SK-N-SH (cell line): ENCODE data around the gene RREB1. TPM values are rescaled to one million over a fixed set of nuclear protein-coding genes. Genes with fewer than 3 reads are reported as not detected.

Experiments
- CTCF ChIA-PET: fragments of 300-600, 350-600 bp; formaldehyde crosslinking; extraction: SDS; loops from one replicate; lab custom pipeline; 2021; lab: Yijun Ruan, JAX
- POLR2A ChIA-PET: fragments of 350-600 bp; sonication (Branson Sonifier 250); formaldehyde crosslinking; extraction: SDS; loops from one replicate; lab custom pipeline; 2020; ENCODE audit warnings: antibody characterized with exemption, inconsistent platforms; lab: Yijun Ruan, JAX
- DNase-seq: peaks from one replicate; pipeline ENCODE4 v3.0.0; 2012
- H2AFZ ChIP-seq: fragments of 200-600 bp; sonication (generic); 2 replicates; pipeline ENCODE4 v1.8.1; 2016; ENCODE audit warnings: antibody characterized with exemption, mild to moderate bottlenecking, low read depth
- H3F3A ChIP-seq: fragments of 200-600 bp; sonication (generic); replicated peaks from 2 replicates; pipeline ENCODE3; 2016; ENCODE audit warnings: antibody characterized with exemption, mild to moderate bottlenecking; ENCODE audit not compliant: insufficient read depth
- H3K27ac ChIP-seq, 2 experiments: fragments of 200-500 bp in 1 of 2; fragments of 200-600 bp in 1 of 2; sonication (Bioruptor generic) in 1 of 2; sonication (generic), shearing (Covaris generic) in 1 of 2; 2 replicates each; pipeline versions ENCODE4 v1.5.1 to v1.6.1; 2014 to 2016; ENCODE audit warnings: low read depth in 2 of 2, inconsistent platforms in 1 of 2, low read length in 1 of 2, mild to moderate bottlenecking in 1 of 2, mixed read lengths in 1 of 2
- H3K27me3 ChIP-seq: fragments of 200-600 bp; sonication (generic), shearing (Covaris generic); 2 replicates; pipeline ENCODE4 v1.6.1; 2016; ENCODE audit warnings: mixed run types; ENCODE audit not compliant: insufficient read depth
- H3K36me3 ChIP-seq, 2 experiments: fragments of 200-500 bp in 1 of 2; fragments of 200-600 bp in 1 of 2; sonication (Bioruptor generic) in 1 of 2; sonication (generic) in 1 of 2; replicated peaks in 1 of 2; 2 replicates each; pipeline versions ENCODE3 to v1.5.1; 2014 to 2016; ENCODE audit warnings: low read length in 1 of 2, mild to moderate bottlenecking in 1 of 2; ENCODE audit not compliant: insufficient read depth in 2 of 2, control insufficient read depth in 1 of 2
- H3K4me1 ChIP-seq, 2 experiments: fragments of 200-500 bp in 1 of 2; fragments of 200-600 bp in 1 of 2; sonication (Bioruptor generic) in 1 of 2; sonication (generic), shearing (Covaris generic) in 1 of 2; 2 replicates each; pipeline versions ENCODE4 v1.5.1 to v1.6.1; 2014 to 2016; ENCODE audit warnings: low read depth in 1 of 2, low read length in 1 of 2, mixed run types in 1 of 2; ENCODE audit not compliant: insufficient read depth in 2 of 2, control insufficient read depth in 1 of 2
- H3K4me2 ChIP-seq: fragments of 200-600 bp; sonication (generic), shearing (Covaris generic); 2 replicates; pipeline ENCODE4 v1.6.1; 2017; ENCODE audit warnings: mixed run types
- H3K4me3 ChIP-seq, 2 experiments: fragments of 200-500 bp in 1 of 2; fragments of 200-600 bp in 1 of 2; sonication (Bioruptor generic) in 1 of 2; sonication (generic), shearing (Covaris generic) in 1 of 2; 2 replicates each; pipeline versions ENCODE4 v1.5.1 to v1.8.1; 2014 to 2016; ENCODE audit warnings: low read depth in 2 of 2, inconsistent platforms in 1 of 2, low read length in 1 of 2, mild to moderate bottlenecking in 1 of 2, mixed read lengths in 1 of 2, moderate library complexity in 1 of 2
- H3K79me2 ChIP-seq: fragments of 200-600 bp; sonication (generic); 2 replicates; pipeline ENCODE4 v1.8.1; 2017; ENCODE audit warnings: mild to moderate bottlenecking; ENCODE audit not compliant: insufficient read depth
- H3K9ac ChIP-seq: fragments of 200-600 bp; sonication (generic); 2 replicates; pipeline ENCODE4 v1.6.1; 2017; ENCODE audit warnings: mixed run types
- H3K9me2 ChIP-seq: fragments of 200-600 bp; sonication (generic); 2 replicates; pipeline ENCODE4 v1.6.1; 2017; ENCODE audit warnings: mixed run types
- H3K9me3 ChIP-seq: fragments of 200-600 bp; sonication (generic); 2 replicates; pipeline ENCODE4 v1.6.1; 2017; ENCODE audit warnings: mixed run types, mild to moderate bottlenecking, moderate library complexity
- H4K20me1 ChIP-seq: fragments of 200-600 bp; sonication (generic); 2 replicates; pipeline ENCODE4 v1.6.1; 2017; ENCODE audit warnings: mild to moderate bottlenecking, mixed run types; ENCODE audit not compliant: insufficient read depth
- EP300 ChIP-seq, 2 experiments: IDR thresholded peaks; 2 replicates each; pipeline versions ENCODE4 v1.4.0 to v1.6.1; 2012; ENCODE audit warnings: borderline replicate concordance in 1 of 2, low read depth in 1 of 2, low read length in 1 of 2
- FOSL2 ChIP-seq: IDR thresholded peaks from 2 replicates; pipeline ENCODE4 v1.4.0; 2012; ENCODE audit warnings: low read depth, mild to moderate bottlenecking, moderate library complexity, borderline replicate concordance
- GABPA ChIP-seq: IDR thresholded peaks from 2 replicates; pipeline ENCODE4 v1.4.0; 2012; ENCODE audit warnings: low read depth, mild to moderate bottlenecking
- IRF3 ChIP-seq: fragments of 150-350 bp; IDR thresholded peaks from 2 replicates; pipeline ENCODE4 v1.6.1; 2016; ENCODE audit warnings: mild to moderate bottlenecking, low read depth, low read length
- JUND ChIP-seq: IDR thresholded peaks from 2 replicates; pipeline ENCODE4 v1.4.0; 2012
- MEF2A ChIP-seq: IDR thresholded peaks from 2 replicates; pipeline ENCODE4 v1.4.0; 2012; ENCODE audit warnings: low read depth, borderline replicate concordance
- NFIC ChIP-seq: IDR thresholded peaks from 2 replicates; pipeline ENCODE4 v1.4.0; 2012; ENCODE audit warnings: borderline replicate concordance
- PBX3 ChIP-seq: IDR thresholded peaks from 2 replicates; pipeline ENCODE4; 2012
- POLR2AphosphoS5 ChIP-seq: IDR thresholded peaks from 2 replicates; pipeline ENCODE4 v1.6.1; 2012; ENCODE audit warnings: low read depth, low read length
- REST ChIP-seq: IDR thresholded peaks from 2 replicates; pipeline ENCODE4 v1.6.1; 2012; ENCODE audit warnings: mild to moderate bottlenecking, low read depth, low read length, moderate library complexity
- RXRA ChIP-seq: IDR thresholded peaks from 2 replicates; pipeline ENCODE4 v1.4.0; 2012; ENCODE audit warnings: low read depth, mild to moderate bottlenecking, borderline replicate concordance
- SIN3A ChIP-seq: IDR thresholded peaks from 2 replicates; pipeline ENCODE4 v1.6.1; 2012; ENCODE audit warnings: low read depth, mild to moderate bottlenecking, low read length, moderate library complexity, borderline replicate concordance
- TAF1 ChIP-seq: IDR thresholded peaks from 2 replicates; pipeline ENCODE4 v1.6.1; 2012; ENCODE audit warnings: low read depth, mild to moderate bottlenecking, low read length, moderate library complexity, borderline replicate concordance
- TCF12 ChIP-seq: IDR thresholded peaks from 2 replicates; pipeline ENCODE4 v1.4.0; 2012
- TEAD4 ChIP-seq: IDR thresholded peaks from 2 replicates; pipeline ENCODE4 v1.4.0; 2012; ENCODE audit warnings: mild to moderate bottlenecking, borderline replicate concordance; ENCODE audit not compliant: insufficient read depth
- YY1 ChIP-seq: IDR thresholded peaks from 2 replicates; pipeline ENCODE4 v1.4.0; 2012; ENCODE audit warnings: low read depth, mild to moderate bottlenecking
- WGBS: methylation state at CpG from one replicate; pipeline ENCODE4 v1.1.6; 2017; ENCODE audit warnings: low lambda C conversion rate; 5-methylcytosine and 5-hydroxymethylcytosine counted together
- polyA plus RNA-seq, 3 experiments: library from polyadenylated mRNA; depleted of rRNA; stranded (reverse); fragments of >200 nt; gene quantifications; 2 replicates each; pipeline ENCODE4 v1.2.3, GENCODE V29; 2012
- TF ChIP-seq, protein P1 (sequence below): IDR thresholded peaks from 2 replicates; pipeline ENCODE4 v1.4.0; 2012; ENCODE audit warnings: low read depth

Gene RREB1
- polyA plus RNA-seq, 1 of the 3 experiments (the other 2 are of a cell fraction): 2.0 TPM

- POLR2A ChIA-PET: no interaction called here
Measured at GRCh38 chr6:7108196-7108963, 619 bp downstream of the RREB1 start.

More at GRCh38 chr6:7108196-7108963, 619 bp downstream of the RREB1 start:
- Histone ChIP-seq H3K79me2 (peaks cover 44% of the 10 kb centered on the region), H3K27me3 (no peaks in the 10 kb centered on the region), H3K9me2 (no peaks in the 10 kb centered on the region), H3K4me3 (peak overlapping the region; percentile 89 to 100), H3K9ac (peak overlapping the region; percentile 95), H3K36me3 (no peaks in the 10 kb centered on the region), H2AFZ (peak overlapping the region; percentile 99), H3K4me2 (peak overlapping the region; percentile 83), H4K20me1 (peaks cover 38% of the 10 kb centered on the region), H3K9me3 (no peaks in the 10 kb centered on the region), H3K27ac (peak overlapping the region; percentile 61 to 64), H3K4me1 (peaks cover 6 to 25% of the 10 kb centered on the region in 2 experiments; a peak in 2 of 4 replicates), H3F3A (peaks cover 5% of the 10 kb centered on the region)
- 1% methylated on average over 43 of the region's 94 CpGs for WGBS
- TF ChIP-seq JUND (no peak), TEAD4 (0 out of 2 replicates have a peak, but pooled peaks have one; percentile 9), TCF12 (no peak), GABPA (no peak), MEF2A (no peak), EP300 (IDR thresholded peaks at IDR 0.05; ENCODE audit: borderline replicate concordance in 1 of 2, low read depth in 1 of 2, low read length in 1 of 2) (0 out of 4 replicates have a peak, but pooled peaks of 1 of the 2 experiments have one; percentile 17), POLR2AphosphoS5 (no peak), REST (no peak), PBX3 (no peak), IRF3 (no peak), TAF1 (no peak; the same call in 1 of the 2 replicates), NFIC (no peak), RXRA (no peak), YY1 (peak; percentile 46; the same call in 1 of the 2 replicates), SIN3A (no peak), FOSL2 (no peak)
- TF ChIP-seq, protein P1, sequence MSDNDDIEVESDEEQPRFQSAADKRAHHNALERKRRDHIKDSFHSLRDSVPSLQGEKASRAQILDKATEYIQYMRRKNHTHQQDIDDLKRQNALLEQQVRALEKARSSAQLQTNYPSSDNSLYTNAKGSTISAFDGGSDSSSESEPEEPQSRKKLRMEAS: peak; percentile 33
- CTCF ChIA-PET: no interaction called here
- DNase-seq: peak; percentile 66
